H1 (cell line): Measurements from ENCODE around the gene MTF2. TPM values are rescaled to one million over a fixed set of nuclear protein-coding genes. Genes with fewer than 3 reads are reported as not detected.

Source experiments
- CEBPB ChIP-seq: IDR thresholded peaks from 2 replicates; pipeline ENCODE4 v1.6.1; 2012; ENCODE audit warnings: low read depth, low read length
- CHD7 ChIP-seq: fragments of 300-600 bp; sonication (generic); IDR thresholded peaks from 2 replicates; pipeline ENCODE4 v1.7.1; 2012; ENCODE audit warnings: low read length, moderate library complexity, mild to moderate bottlenecking, inconsistent platforms; ENCODE audit not compliant: insufficient replicate concordance
- HDAC2 ChIP-seq, 2 experiments: fragments of 300-600 bp in 1 of 2; sonication (generic) in 1 of 2; IDR thresholded peaks; 2 replicates each; pipeline ENCODE4 v1.6.1; 2011 to 2012; ENCODE audit warnings: low read depth in 2 of 2, low read length in 2 of 2, mild to moderate bottlenecking in 2 of 2, moderate library complexity in 2 of 2, borderline replicate concordance in 1 of 2, inconsistent platforms in 1 of 2
- KDM1A ChIP-seq: fragments of 200-600, 300-600 bp; sonication (generic); IDR thresholded peaks from 2 replicates; pipeline ENCODE4 v1.7.1; 2016; ENCODE audit warnings: mild to moderate bottlenecking, low read length, borderline replicate concordance
- NANOG ChIP-seq: IDR thresholded peaks from 2 replicates; pipeline ENCODE4 v1.6.1; 2011; ENCODE audit warnings: low read length, low read depth, mild to moderate bottlenecking, inconsistent platforms; ENCODE audit not compliant: insufficient read depth, poor library complexity, severe bottlenecking
- POLR2A ChIP-seq, 2 experiments: IDR thresholded peaks; 1 replicate in 1 of 2; 2 replicates in 1 of 2; pipeline ENCODE4 v1.6.1; 2011; ENCODE audit warnings: low read depth in 2 of 2, low read length in 2 of 2, mild to moderate bottlenecking in 2 of 2; ENCODE audit errors: control extremely low read depth in 1 of 2
- SP2 ChIP-seq: IDR thresholded peaks from 2 replicates; pipeline ENCODE4 v1.6.1; 2012; ENCODE audit warnings: mild to moderate bottlenecking, low read length, inconsistent platforms
- ZNF274 ChIP-seq: IDR thresholded peaks from 2 replicates; pipeline ENCODE4 v1.7.0; 2012; ENCODE audit warnings: low read length, borderline replicate concordance; ENCODE audit errors: extremely low read depth
- polyA plus RNA-seq, 7 experiments: library from polyadenylated mRNA; depleted of rRNA in 3 of 7; stranded (reverse) in 5 of 7; unstranded in 2 of 7; fragments of >200 nt in 5 of 7; fragments of 200-250 nt in 2 of 7; gene quantifications; 1 replicate in 5 of 7; 2 replicates in 1 of 7; 4 replicates in 1 of 7; pipeline versions ENCODE4 v1.2.1 to v1.2.3, GENCODE V29; 2011 to 2013; ENCODE audit warnings: missing spikeins in 2 of 7, mixed read lengths in 2 of 7
- total RNA-seq: library from RNA; stranded (reverse); fragmentation: NEBNext Ultra II Directional; extraction: Animal tissue kit (Norgen Biotek cat#: 25700); gene quantifications from 2 replicates; pipeline ENCODE4 v1.2.1, GENCODE V29; 2021
- TF ChIP-seq, protein P1 (sequence below): IDR thresholded peaks from 2 replicates; pipeline ENCODE4 v1.6.1; 2012; ENCODE audit warnings: inconsistent platforms

Gene MTF2
- total and polyA plus RNA-seq, 2 of the 8 experiments (the other 6 are each of a cell fraction or from before 2014, with no cell fraction given): 72.1 to 102 TPM

GRCh38 chr1:93179886-93180722, 101.0 kb downstream of the MTF2 start, which contains the start of gene TMED5 (continued):
- no peak; a peak in 1 of 4 replicates for TF ChIP-seq HDAC2 (IDR thresholded peaks at IDR 0.05; ENCODE audit: borderline replicate concordance in 1 of 2, low read depth in 2 of 2, low read length in 2 of 2)
- TF ChIP-seq NANOG: no peak
- TF ChIP-seq ZNF274: no peak
- TF ChIP-seq POLR2A (IDR thresholded peaks at IDR 0.05; ENCODE audit: control extremely low read depth in 1 of 2, low read depth in 2 of 2, low read length in 2 of 2): peak; percentile 65 to 77
- no peak for TF ChIP-seq CHD7
- TF ChIP-seq, protein P1, sequence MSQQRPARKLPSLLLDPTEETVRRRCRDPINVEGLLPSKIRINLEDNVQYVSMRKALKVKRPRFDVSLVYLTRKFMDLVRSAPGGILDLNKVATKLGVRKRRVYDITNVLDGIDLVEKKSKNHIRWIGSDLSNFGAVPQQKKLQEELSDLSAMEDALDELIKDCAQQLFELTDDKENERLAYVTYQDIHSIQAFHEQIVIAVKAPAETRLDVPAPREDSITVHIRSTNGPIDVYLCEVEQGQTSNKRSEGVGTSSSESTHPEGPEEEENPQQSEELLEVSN: peak; percentile 94
- no peak for TF ChIP-seq KDM1A
- TF ChIP-seq SP2: no peak
- TF ChIP-seq CEBPB: peak; percentile 88
